ENCODE measurements around the gene COL7A1.

The COL7A1 gene

GRCh38 chr3:48524970-48525369 lies 70.2 kb downstream of the COL7A1 start:
- in situ Hi-C loops (cut with MboI; ENCODE audit: low pct_unique_long_range_greater_than_20kb, low sequenced_read_pairs): no loop called here
- DNase-seq: no peak

GRCh38 chr3:48521635-48522034 lies 73.5 kb downstream of the COL7A1 start:
- in situ Hi-C loops (cut with MboI; ENCODE audit: low pct_unique_long_range_greater_than_20kb, low sequenced_read_pairs): no loop called here
- DNase-seq: no peak

GRCh38 chr3:48519277-48519643 lies 75.9 kb downstream of the COL7A1 start:
- in situ Hi-C loops (cut with MboI; ENCODE audit: low pct_unique_long_range_greater_than_20kb, low sequenced_read_pairs): no loop called here
- no peak for DNase-seq

DNA sequence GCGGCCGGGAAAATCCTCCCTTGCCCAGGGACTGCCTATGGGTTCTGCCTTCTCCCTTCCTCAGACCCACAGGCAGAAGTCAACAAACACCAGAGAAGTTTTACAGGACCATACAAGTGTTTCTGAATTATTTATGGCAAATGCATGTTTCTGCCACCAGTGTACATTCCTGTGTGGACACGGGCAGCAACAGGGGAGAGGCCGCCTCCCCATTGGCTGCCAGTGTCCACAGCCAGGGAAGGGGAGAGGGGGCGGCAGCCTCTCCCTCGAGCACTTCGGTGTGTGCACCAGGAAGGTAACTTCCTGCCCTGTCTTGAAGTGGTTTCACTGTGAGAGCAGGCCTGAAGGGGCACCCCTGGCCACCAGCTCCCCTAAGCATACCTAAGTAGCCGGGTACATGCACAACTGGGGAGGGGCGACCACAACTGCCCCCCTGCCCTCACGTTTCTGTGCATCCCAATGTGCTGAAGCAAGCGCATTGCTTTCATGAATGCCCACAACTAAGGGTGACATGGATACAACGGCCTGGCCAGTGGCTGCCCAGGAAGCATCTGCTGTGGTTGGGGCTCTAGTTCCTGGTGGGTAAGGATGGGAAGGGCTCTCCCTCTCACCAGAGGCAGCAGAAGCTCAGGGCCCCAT lies 76.4 kb downstream of the COL7A1 start:
- in situ Hi-C loops (cut with MboI; ENCODE audit: low pct_unique_long_range_greater_than_20kb, low sequenced_read_pairs): no loop called here
- no peak for DNase-seq

DNA sequence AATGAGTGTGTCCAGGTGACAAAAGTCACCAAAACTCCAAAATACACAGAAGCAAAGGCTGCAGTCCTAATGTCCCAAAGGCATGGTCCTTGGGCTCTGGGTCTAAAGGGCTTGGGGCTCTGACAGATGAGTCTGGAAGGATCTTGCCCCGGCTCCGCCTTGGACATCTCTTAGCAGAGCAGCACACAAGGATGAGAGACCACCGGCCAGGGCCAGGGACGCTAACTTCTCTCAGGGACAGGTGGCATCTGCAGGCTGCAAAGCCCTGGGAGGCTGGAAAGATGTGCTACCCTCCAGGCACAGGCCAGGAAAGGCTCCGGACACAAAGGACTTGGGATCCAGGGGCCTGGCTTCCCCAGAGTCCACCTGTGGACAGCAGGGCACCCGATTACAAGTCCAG lies 77.1 kb downstream of the COL7A1 start:
- in situ Hi-C loops (cut with MboI; ENCODE audit: low pct_unique_long_range_greater_than_20kb, low sequenced_read_pairs): no loop called here
- no peak for DNase-seq

GRCh38 chr3:48516571-48516970 lies 78.6 kb downstream of the COL7A1 start:
- DNase-seq: no peak
- in situ Hi-C loops (cut with MboI; ENCODE audit: low pct_unique_long_range_greater_than_20kb, low sequenced_read_pairs): no loop called here

- DNase-seq: no peak
- in situ Hi-C loops (cut with MboI; ENCODE audit: low pct_unique_long_range_greater_than_20kb, low sequenced_read_pairs): no loop called here
Observed at GRCh38 chr3:48514431-48515227, 80.5 kb downstream of the COL7A1 start.
